ENCODE measurements around the gene SPDL1. TPM values are rescaled to one million over a fixed set of nuclear protein-coding genes. Genes with fewer than 3 reads are reported as not detected.

SPDL1 gene
- polyA plus RNA-seq, 1 experiment, result 35.4 TPM

GRCh38 chr5:169554251-169554650 is 29.3 kb upstream of the SPDL1 start:
- no peaks in the 10 kb centered on the region for H3K27me3 ChIP-seq (ENCODE audit: control insufficient read depth, insufficient read depth, low read length)
- no peaks in the 10 kb centered on the region for H3K36me3 ChIP-seq (ENCODE audit: control insufficient read depth, insufficient read depth, low read length)
- no peak for TF ChIP-seq CTCF (IDR thresholded peaks at IDR 0.05; ENCODE audit: insufficient read depth, low read depth, low read length)
- DNase-seq (ENCODE audit: low read depth), result no peak
- CTCF ChIA-PET, result no interaction called here
- POLR2A ChIA-PET, result no interaction called here
- no peak overlapping the region for H3K4me3 ChIP-seq (ENCODE audit: low read depth, low read length)

- Histone ChIP-seq H3K36me3 (ENCODE audit: control insufficient read depth, insufficient read depth, low read length) (no peaks in the 10 kb centered on the region), H3K27me3 (ENCODE audit: control insufficient read depth, insufficient read depth, low read length) (no peaks in the 10 kb centered on the region), H3K4me3 (ENCODE audit: low read depth, low read length) (no peak overlapping the region)
- DNase-seq (ENCODE audit: low read depth), result no peak
- ChIA-PET POLR2A (no interaction called here), CTCF (no interaction called here)
- TF ChIP-seq CTCF (IDR thresholded peaks at IDR 0.05; ENCODE audit: insufficient read depth, low read depth, low read length), result no peak
Measured at GRCh38 chr5:169557838-169558237, 25.7 kb upstream of the SPDL1 start.

- no peak overlapping the region for H3K4me3 ChIP-seq (ENCODE audit: low read depth, low read length)
- H3K27me3 ChIP-seq (ENCODE audit: control insufficient read depth, insufficient read depth, low read length), result no peaks in the 10 kb centered on the region
- H3K36me3 ChIP-seq (ENCODE audit: control insufficient read depth, insufficient read depth, low read length), result no peaks in the 10 kb centered on the region
- DNase-seq (ENCODE audit: low read depth), result no peak
- TF ChIP-seq CTCF (IDR thresholded peaks at IDR 0.05; ENCODE audit: insufficient read depth, low read depth, low read length), result no peak
- POLR2A ChIA-PET, result no interaction called here
- CTCF ChIA-PET, result interaction anchor here (0.9 to 1.5 kb wide), 2 partner anchors 9 to 574 kb away, joined by 3 to 4 read pairs; no protein-coding TSS in a partner anchor
Measured at GRCh38 chr5:169561893-169562292, 21.7 kb upstream of the SPDL1 start.

GRCh38 chr5:169563369-169563768 is 20.2 kb upstream of the SPDL1 start:
- no peak for DNase-seq (ENCODE audit: low read depth)

GRCh38 chr5:169566202-169566601 is 17.4 kb upstream of the SPDL1 start:
- Histone ChIP-seq H3K36me3 (ENCODE audit: control insufficient read depth, insufficient read depth, low read length) (no peaks in the 10 kb centered on the region), H3K27me3 (ENCODE audit: control insufficient read depth, insufficient read depth, low read length) (peaks cover 3% of the 10 kb centered on the region), H3K4me3 (ENCODE audit: low read depth, low read length) (no peak overlapping the region)
- no peak for DNase-seq (ENCODE audit: low read depth)
- ChIA-PET CTCF (interaction anchor here (0.7 kb wide), 1 partner anchor 9 kb away, joined by 3 read pairs; no protein-coding TSS in a partner anchor), POLR2A (no interaction called here)
- no peak for TF ChIP-seq CTCF (IDR thresholded peaks at IDR 0.05; ENCODE audit: insufficient read depth, low read depth, low read length)

More at GRCh38 chr5:169563369-169563768, 20.2 kb upstream of the SPDL1 start:
- Histone ChIP-seq H3K4me3 (ENCODE audit: low read depth, low read length) (no peak overlapping the region), H3K27me3 (ENCODE audit: control insufficient read depth, insufficient read depth, low read length) (peaks cover 1% of the 10 kb centered on the region; the same call in 1 of the 2 replicates), H3K36me3 (ENCODE audit: control insufficient read depth, insufficient read depth, low read length) (no peaks in the 10 kb centered on the region)
- POLR2A ChIA-PET, result interaction anchor here (0.6 kb wide), 1 partner anchor 28 kb away, joined by 10 read pairs; no protein-coding TSS in a partner anchor
- no peak for TF ChIP-seq CTCF (IDR thresholded peaks at IDR 0.05; ENCODE audit: insufficient read depth, low read depth, low read length)
- CTCF ChIA-PET, result interaction anchor here (0.7 kb wide), 1 partner anchor 18 kb away, joined by 3 read pairs; no protein-coding TSS in a partner anchor

All from BJ (cell line).